Activated B cell treated with CpG ODN at 0.5 μM for 24 hours (primary cell): ENCODE data around the gene ATP6V1F. TPM values are rescaled to one million over a fixed set of nuclear protein-coding genes. Genes with fewer than 3 reads are reported as not detected.
A peak's percentile ranks its signal among the peaks of the same experiment; 100 is the strongest.

ENCODE experiments used
- ATAC-seq: fragments of 200-7000 bp; cut with Tn5 transposase; one replicate; pipeline ENCODE4 v1.10.0; 2021; ENCODE audit warnings: low read depth, mild to moderate bottlenecking, moderate library complexity
- CTCF ChIA-PET: fragments of 350-600 bp; sonication (Branson Sonifier 250); formaldehyde crosslinking; loops from one replicate; lab custom pipeline; 2021; ENCODE audit warnings: antibody characterized with exemption; lab: Charles Lee
- POLR2A ChIA-PET: fragments of 350-600 bp; sonication (Branson Sonifier 250); formaldehyde crosslinking; loops from one replicate; lab custom pipeline; 2021; ENCODE audit warnings: antibody characterized with exemption; lab: Charles Lee
- DNase-seq: peaks from one replicate; pipeline ENCODE4 v3.0.0; 2022
- H3K27ac Mint-ChIP-seq: one replicate; pipeline ENCODE4 v1.8.0; 2020; ENCODE audit warnings: mixed read lengths
- H3K27me3 Mint-ChIP-seq: one replicate; pipeline ENCODE4 v1.8.0; 2021; ENCODE audit warnings: mixed read lengths
- H3K36me3 Mint-ChIP-seq: one replicate; pipeline ENCODE4 v1.8.0; 2021; ENCODE audit warnings: low read depth, mixed read lengths
- H3K4me1 Mint-ChIP-seq: one replicate; pipeline ENCODE4 v1.8.0; 2021; ENCODE audit warnings: mixed read lengths
- H3K4me3 Mint-ChIP-seq: one replicate; pipeline ENCODE4 v1.8.0; 2020; ENCODE audit warnings: mild to moderate bottlenecking, mixed read lengths
- H3K9me3 Mint-ChIP-seq: one replicate; pipeline ENCODE4 v1.8.0; 2020; ENCODE audit warnings: mixed read lengths
- intact Hi-C: fragments of 100-400 bp; cut with micrococcal nuclease; formaldehyde crosslinking; loops from one replicate; pipeline ENCODE4 v1.15.1; 2024
- total RNA-seq: library from RNA; stranded (reverse); gene quantifications from 2 replicates; pipeline ENCODE4 v1.2.3, GENCODE V29; 2022
- TF ChIP-seq, protein P1 (sequence below): fragments of 200-600 bp; IDR thresholded peaks from one replicate; pipeline ENCODE4 v1.8.0; 2022; ENCODE audit warnings: antibody characterized with exemption, mild to moderate bottlenecking

ATP6V1F gene
- total RNA-seq, 1 donor from 2014 or later, result 100.0 TPM

DNA sequence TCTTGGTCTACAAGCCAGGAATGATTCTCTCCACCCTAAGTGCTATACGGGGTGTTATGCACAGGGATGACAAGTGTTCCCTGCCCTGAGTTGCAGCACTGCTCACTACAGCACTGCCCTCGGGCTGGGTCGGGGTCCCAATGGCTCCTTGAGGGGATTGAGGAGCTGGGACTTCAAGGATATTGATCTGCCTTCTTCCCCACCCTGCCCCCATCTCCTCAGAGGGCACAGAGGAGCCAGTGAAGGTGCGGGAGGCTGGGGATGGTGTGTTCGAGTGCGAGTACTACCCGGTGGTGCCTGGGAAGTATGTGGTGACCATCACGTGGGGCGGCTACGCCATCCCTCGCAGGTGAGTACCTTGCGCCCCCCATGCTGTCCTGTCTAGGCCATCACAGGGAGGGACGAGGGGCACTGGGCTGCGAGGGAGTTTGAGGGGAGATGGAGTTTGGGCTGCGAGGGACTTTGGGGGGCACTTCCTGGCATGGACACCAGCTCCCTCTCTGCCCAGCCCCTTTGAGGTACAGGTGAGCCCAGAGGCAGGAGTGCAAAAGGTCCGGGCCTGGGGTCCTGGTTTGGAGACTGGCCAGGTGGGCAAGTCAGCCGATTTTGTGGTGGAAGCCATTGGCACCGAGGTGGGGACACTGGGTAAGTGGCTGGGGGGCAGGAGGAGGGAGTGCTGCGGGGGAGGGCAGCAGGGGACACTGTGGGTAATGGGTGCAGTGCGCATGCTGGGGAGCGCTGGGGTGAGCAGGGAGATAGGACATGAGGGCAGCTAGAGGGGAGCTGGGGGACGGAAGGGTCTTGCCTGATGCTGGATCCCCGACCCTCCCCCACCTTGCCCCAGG lies 22.1 kb upstream of the ATP6V1F start:
- ATAC-seq, result no peak
- Mint-ChIP-seq H3K27ac (no peak overlapping the region), H3K9me3 (no peaks in the 10 kb centered on the region), H3K4me1 (peaks cover 4% of the 10 kb centered on the region), H3K4me3 (no peak overlapping the region), H3K36me3 (no peaks in the 10 kb centered on the region), H3K27me3 (peaks cover 2% of the 10 kb centered on the region)
- ChIA-PET CTCF (interaction anchor here (1.6 kb wide), 1 partner anchor 43 kb away, joined by 13 read pairs; no protein-coding TSS in a partner anchor), POLR2A (no interaction called here)
- intact Hi-C loops, result loop anchor here (5.0 kb wide), 1 partner anchor 372 kb away; no protein-coding TSS in a partner anchor
- DNase-seq, result no peak
- TF ChIP-seq, protein P1, sequence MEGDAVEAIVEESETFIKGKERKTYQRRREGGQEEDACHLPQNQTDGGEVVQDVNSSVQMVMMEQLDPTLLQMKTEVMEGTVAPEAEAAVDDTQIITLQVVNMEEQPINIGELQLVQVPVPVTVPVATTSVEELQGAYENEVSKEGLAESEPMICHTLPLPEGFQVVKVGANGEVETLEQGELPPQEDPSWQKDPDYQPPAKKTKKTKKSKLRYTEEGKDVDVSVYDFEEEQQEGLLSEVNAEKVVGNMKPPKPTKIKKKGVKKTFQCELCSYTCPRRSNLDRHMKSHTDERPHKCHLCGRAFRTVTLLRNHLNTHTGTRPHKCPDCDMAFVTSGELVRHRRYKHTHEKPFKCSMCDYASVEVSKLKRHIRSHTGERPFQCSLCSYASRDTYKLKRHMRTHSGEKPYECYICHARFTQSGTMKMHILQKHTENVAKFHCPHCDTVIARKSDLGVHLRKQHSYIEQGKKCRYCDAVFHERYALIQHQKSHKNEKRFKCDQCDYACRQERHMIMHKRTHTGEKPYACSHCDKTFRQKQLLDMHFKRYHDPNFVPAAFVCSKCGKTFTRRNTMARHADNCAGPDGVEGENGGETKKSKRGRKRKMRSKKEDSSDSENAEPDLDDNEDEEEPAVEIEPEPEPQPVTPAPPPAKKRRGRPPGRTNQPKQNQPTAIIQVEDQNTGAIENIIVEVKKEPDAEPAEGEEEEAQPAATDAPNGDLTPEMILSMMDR, result no peak

DNA sequence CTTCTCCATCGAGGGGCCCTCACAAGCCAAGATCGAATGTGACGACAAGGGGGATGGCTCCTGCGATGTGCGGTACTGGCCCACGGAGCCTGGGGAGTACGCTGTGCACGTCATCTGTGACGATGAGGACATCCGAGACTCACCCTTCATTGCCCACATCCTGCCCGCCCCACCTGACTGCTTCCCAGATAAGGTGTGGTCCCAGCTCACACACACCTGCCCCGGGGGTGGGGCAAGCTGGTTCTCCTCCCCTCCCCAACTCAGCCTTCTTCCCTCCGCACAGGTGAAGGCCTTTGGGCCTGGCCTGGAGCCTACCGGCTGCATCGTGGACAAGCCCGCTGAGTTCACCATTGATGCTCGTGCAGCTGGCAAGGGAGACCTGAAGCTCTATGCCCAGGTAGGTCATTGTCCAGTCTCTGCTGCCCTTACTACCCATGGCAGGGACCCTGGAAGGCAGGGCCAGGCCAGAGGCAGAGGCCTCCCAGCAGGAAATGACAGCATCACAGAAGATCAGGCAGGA lies 21.4 kb upstream of the ATP6V1F start:
- TF ChIP-seq, protein P1, result no peak
- intact Hi-C loops, result loop anchor here (5.0 kb wide), 1 partner anchor 371 kb away; no protein-coding TSS in a partner anchor
- peak; percentile 47 for ATAC-seq
- peaks cover 2% of the 10 kb centered on the region for H3K27me3 Mint-ChIP-seq
- POLR2A ChIA-PET, result no interaction called here
- H3K4me1 Mint-ChIP-seq, result peaks cover 4% of the 10 kb centered on the region
- H3K4me3 Mint-ChIP-seq, result no peak overlapping the region
- no peaks in the 10 kb centered on the region for H3K9me3 Mint-ChIP-seq
- H3K27ac Mint-ChIP-seq, result no peak overlapping the region
- DNase-seq, result no peak
- no peaks in the 10 kb centered on the region for H3K36me3 Mint-ChIP-seq
- CTCF ChIA-PET, result interaction anchor here (1.5 to 1.6 kb wide), 2 partner anchors 21 to 42 kb away, joined by 6 to 13 read pairs; partner anchors contain the start of gene ATP6V1F

DNA sequence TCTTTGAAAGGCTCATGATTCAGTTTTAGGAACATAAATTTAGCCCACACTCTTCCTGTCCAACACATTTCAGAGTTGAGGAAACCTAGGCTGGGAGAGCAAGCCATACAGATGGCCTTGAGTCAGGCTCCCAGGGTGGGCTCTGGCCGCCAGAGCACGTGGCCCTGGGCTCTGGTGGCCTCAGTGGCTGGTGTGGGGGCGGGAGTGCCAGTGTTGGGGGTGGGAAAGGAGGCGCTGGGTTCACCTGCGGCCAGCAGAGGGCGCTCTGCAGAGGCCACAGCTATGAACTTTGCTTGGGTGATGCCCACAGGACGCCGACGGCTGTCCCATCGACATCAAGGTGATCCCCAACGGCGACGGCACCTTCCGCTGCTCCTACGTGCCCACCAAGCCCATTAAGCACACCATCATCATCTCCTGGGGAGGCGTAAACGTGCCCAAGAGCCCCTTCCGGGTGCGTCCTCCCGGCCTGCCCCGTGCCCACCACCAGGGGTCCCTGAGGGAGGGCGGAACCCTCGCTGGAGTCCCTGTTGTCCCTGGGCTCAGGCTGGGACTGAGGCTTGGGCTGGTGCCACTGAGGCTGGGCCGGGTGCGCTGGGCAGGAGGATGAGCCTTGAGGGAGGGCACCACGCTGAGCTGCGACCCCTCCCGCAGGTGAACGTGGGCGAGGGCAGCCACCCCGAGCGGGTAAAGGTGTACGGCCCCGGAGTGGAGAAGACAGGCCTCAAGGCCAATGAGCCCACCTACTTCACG lies 20.6 kb upstream of the ATP6V1F start:
- TF ChIP-seq, protein P1, result peak; percentile 29
- H3K4me3 Mint-ChIP-seq, result no peak overlapping the region
- peaks cover 4% of the 10 kb centered on the region for H3K4me1 Mint-ChIP-seq
- peak; percentile 49 for DNase-seq
- POLR2A ChIA-PET, result interaction anchor here (0.5 to 0.7 kb wide), 2 partner anchors 18 to 429 kb away, joined by 4 to 5 read pairs; no protein-coding TSS in a partner anchor
- no peak overlapping the region for H3K27ac Mint-ChIP-seq
- H3K36me3 Mint-ChIP-seq, result no peaks in the 10 kb centered on the region
- CTCF ChIA-PET, result interaction anchor here (1.0 to 1.6 kb wide), 4 partner anchors 20 to 368 kb away, joined by 3 to 13 read pairs (median 5); partner anchors contain the start of gene ATP6V1F
- H3K9me3 Mint-ChIP-seq, result no peaks in the 10 kb centered on the region
- intact Hi-C loops, result loop anchor here (1.0 to 5.0 kb wide), 3 partner anchors 41 to 370 kb away; no protein-coding TSS in a partner anchor
- peaks cover 2% of the 10 kb centered on the region for H3K27me3 Mint-ChIP-seq
- ATAC-seq, result peak; percentile 67

DNA sequence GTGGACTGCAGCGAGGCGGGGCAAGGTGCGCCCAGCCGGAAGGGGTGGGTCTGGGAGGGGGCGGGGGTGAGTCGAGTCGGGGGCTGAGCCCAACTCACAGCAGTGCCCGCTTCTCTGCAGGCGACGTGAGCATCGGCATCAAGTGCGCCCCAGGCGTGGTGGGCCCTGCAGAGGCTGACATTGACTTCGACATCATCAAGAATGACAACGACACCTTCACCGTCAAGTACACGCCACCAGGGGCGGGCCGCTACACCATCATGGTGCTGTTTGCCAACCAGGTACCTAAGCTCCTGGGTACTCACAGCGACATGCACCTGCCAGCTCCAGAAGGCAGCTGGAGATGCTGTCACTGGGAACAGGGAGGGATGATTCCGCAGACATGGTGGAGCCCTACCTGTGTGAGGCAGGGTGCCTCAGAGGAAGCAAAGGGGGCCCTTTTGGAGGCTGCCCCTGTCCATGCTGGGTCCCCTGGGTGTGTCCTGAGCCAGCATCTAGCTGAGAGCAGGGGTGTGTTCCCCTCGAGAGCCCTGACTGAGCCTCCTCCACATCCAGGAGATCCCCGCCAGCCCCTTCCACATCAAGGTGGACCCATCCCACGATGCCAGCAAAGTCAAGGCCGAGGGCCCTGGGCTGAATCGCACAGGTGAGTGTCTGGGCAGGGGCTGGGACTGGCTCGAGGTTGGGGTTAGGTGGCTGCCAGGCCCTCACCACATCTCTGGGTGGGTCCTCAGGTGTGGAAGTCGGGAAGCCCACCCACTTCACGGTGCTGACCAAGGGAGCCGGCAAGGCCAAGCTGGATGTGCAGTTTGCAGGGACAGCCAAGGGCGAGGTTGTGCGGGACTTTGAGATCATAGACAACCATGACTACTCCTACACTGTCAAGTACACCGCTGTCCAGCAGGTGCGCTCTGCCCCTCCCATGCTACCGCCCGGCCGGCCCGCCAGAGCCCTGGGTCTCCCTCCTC lies 19.7 kb upstream of the ATP6V1F start:
- DNase-seq (no peak), ATAC-seq (no peak)
- Mint-ChIP-seq H3K4me3 (no peak overlapping the region), H3K27ac (no peak overlapping the region), H3K4me1 (peaks cover 4% of the 10 kb centered on the region), H3K36me3 (no peaks in the 10 kb centered on the region), H3K27me3 (peaks cover 2% of the 10 kb centered on the region), H3K9me3 (no peaks in the 10 kb centered on the region)
- ChIA-PET POLR2A (interaction anchor here (0.7 kb wide), 1 partner anchor 17 kb away, joined by 4 read pairs; no protein-coding TSS in a partner anchor), CTCF (interaction anchor here (1.0 to 1.6 kb wide), 5 partner anchors 20 to 367 kb away, joined by 3 to 13 read pairs (median 4); partner anchors contain the start of gene ATP6V1F)
- TF ChIP-seq, protein P1, result no peak
- intact Hi-C loops, result loop anchor here (1.0 to 5.0 kb wide), 3 partner anchors 40 to 369 kb away; no protein-coding TSS in a partner anchor
